Prostate gland (tissue), 2 donors: ENCODE data around the gene CCBE1.

Source experiments
- POLR2A ChIP-seq: fragments of 450-650 bp; IDR thresholded peaks from one replicate; pipeline ENCODE4 v1.6.1; 2016; ENCODE audit warnings: antibody characterized with exemption, mild to moderate bottlenecking
- TF ChIP-seq, protein P1 (sequence below), 4 experiments: fragments of 200-600 bp in 2 of 4; fragments of 450-650 bp in 2 of 4; sonication (generic) in 2 of 4; IDR thresholded peaks; 1 replicate in 3 of 4; 2 replicates in 1 of 4; pipeline ENCODE4 v1.5.1; 2016 to 2019; ENCODE audit warnings: antibody characterized with exemption in 4 of 4, mild to moderate bottlenecking in 2 of 4, moderate library complexity in 2 of 4

DNA sequence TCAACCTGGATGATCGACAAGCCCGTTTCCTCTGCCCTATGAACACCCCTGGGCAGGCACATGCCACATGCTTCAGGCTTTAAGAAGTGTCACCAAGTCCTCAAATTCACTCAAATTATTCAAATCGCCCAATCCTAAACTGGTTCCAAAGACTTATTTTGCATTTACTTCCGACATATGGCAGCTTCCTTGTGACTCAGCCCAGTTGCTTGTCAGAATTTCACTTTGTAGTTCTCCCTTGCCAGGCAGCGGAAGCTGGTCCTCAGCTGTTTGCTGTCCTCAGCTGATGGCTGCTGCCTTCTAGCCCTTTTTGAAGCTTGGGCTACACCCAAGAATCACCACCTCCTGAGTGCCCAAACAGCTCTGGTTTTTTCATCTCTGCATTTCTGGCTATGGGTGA lies 232.7 kb downstream of the CCBE1 start:
- TF ChIP-seq, protein P1, sequence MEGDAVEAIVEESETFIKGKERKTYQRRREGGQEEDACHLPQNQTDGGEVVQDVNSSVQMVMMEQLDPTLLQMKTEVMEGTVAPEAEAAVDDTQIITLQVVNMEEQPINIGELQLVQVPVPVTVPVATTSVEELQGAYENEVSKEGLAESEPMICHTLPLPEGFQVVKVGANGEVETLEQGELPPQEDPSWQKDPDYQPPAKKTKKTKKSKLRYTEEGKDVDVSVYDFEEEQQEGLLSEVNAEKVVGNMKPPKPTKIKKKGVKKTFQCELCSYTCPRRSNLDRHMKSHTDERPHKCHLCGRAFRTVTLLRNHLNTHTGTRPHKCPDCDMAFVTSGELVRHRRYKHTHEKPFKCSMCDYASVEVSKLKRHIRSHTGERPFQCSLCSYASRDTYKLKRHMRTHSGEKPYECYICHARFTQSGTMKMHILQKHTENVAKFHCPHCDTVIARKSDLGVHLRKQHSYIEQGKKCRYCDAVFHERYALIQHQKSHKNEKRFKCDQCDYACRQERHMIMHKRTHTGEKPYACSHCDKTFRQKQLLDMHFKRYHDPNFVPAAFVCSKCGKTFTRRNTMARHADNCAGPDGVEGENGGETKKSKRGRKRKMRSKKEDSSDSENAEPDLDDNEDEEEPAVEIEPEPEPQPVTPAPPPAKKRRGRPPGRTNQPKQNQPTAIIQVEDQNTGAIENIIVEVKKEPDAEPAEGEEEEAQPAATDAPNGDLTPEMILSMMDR (IDR thresholded peaks at IDR 0.05) = no peak
- TF ChIP-seq POLR2A = no peak
